ENCODE data around the gene SVOPL. TPM values are rescaled to one million over a fixed set of nuclear protein-coding genes. Genes with fewer than 3 reads are reported as not detected.

The SVOPL gene
- total and polyA plus RNA-seq, 2 experiments from 2014 or later = 2.3 to 4.5 TPM

- no peak for DNase-seq (ENCODE audit: low read depth in 1 of 2, low spot score in 1 of 2)
- TF ChIP-seq, protein P1, sequence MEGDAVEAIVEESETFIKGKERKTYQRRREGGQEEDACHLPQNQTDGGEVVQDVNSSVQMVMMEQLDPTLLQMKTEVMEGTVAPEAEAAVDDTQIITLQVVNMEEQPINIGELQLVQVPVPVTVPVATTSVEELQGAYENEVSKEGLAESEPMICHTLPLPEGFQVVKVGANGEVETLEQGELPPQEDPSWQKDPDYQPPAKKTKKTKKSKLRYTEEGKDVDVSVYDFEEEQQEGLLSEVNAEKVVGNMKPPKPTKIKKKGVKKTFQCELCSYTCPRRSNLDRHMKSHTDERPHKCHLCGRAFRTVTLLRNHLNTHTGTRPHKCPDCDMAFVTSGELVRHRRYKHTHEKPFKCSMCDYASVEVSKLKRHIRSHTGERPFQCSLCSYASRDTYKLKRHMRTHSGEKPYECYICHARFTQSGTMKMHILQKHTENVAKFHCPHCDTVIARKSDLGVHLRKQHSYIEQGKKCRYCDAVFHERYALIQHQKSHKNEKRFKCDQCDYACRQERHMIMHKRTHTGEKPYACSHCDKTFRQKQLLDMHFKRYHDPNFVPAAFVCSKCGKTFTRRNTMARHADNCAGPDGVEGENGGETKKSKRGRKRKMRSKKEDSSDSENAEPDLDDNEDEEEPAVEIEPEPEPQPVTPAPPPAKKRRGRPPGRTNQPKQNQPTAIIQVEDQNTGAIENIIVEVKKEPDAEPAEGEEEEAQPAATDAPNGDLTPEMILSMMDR (IDR thresholded peaks at IDR 0.05; ENCODE audit: low read depth, low read length) = no peak
- H3K9me3 ChIP-seq (ENCODE audit: low read depth) = no peaks in the 10 kb centered on the region
- peaks cover 87% of the 10 kb centered on the region for H3K36me3 ChIP-seq
- no peak overlapping the region for H3K27ac ChIP-seq
- no peaks in the 10 kb centered on the region for H3K27me3 ChIP-seq
- H3K4me3 ChIP-seq = no peak overlapping the region
- H3K4me1 ChIP-seq (ENCODE audit: low read depth) = no peaks in the 10 kb centered on the region
Observed at GRCh38 chr7:138555684-138556083, 145.5 kb downstream of the SVOPL start.

- DNase-seq (ENCODE audit: low read depth in 1 of 2, low spot score in 1 of 2) = no peak
- H3K9me3 ChIP-seq (ENCODE audit: low read depth) = no peaks in the 10 kb centered on the region
Observed at GRCh38 chr7:138554674-138555073, 146.5 kb downstream of the SVOPL start.

GRCh38 chr7:138553805-138554204 lies 147.4 kb downstream of the SVOPL start:
- Histone ChIP-seq H3K27ac (peak overlapping the region; percentile 15), H3K27me3 (no peaks in the 10 kb centered on the region), H3K9me3 (ENCODE audit: low read depth) (no peaks in the 10 kb centered on the region), H3K36me3 (peaks cover 80% of the 10 kb centered on the region), H3K4me1 (ENCODE audit: low read depth) (no peaks in the 10 kb centered on the region), H3K4me3 (no peak overlapping the region)
- TF ChIP-seq, protein P1 (IDR thresholded peaks at IDR 0.05; ENCODE audit: low read depth, low read length) = no peak
- no peak for DNase-seq (ENCODE audit: low read depth in 1 of 2, low spot score in 1 of 2)

More at GRCh38 chr7:138554674-138555073, 146.5 kb downstream of the SVOPL start:
- Histone ChIP-seq H3K4me3 (no peak overlapping the region), H3K27ac (no peak overlapping the region), H3K4me1 (ENCODE audit: low read depth) (no peaks in the 10 kb centered on the region), H3K36me3 (peaks cover 78% of the 10 kb centered on the region), H3K27me3 (no peaks in the 10 kb centered on the region)
- TF ChIP-seq, protein P1 (IDR thresholded peaks at IDR 0.05; ENCODE audit: low read depth, low read length) = no peak

- H3K36me3 ChIP-seq = peaks cover 77% of the 10 kb centered on the region
- H3K9me3 ChIP-seq (ENCODE audit: low read depth) = no peaks in the 10 kb centered on the region
- TF ChIP-seq, protein P1 (IDR thresholded peaks at IDR 0.05; ENCODE audit: low read depth, low read length) = no peak
- no peak overlapping the region for H3K4me3 ChIP-seq
- H3K4me1 ChIP-seq (ENCODE audit: low read depth) = no peaks in the 10 kb centered on the region
- no peak for DNase-seq (ENCODE audit: low read depth in 1 of 2, low spot score in 1 of 2)
- no peak overlapping the region for H3K27ac ChIP-seq
- no peaks in the 10 kb centered on the region for H3K27me3 ChIP-seq
Observed at GRCh38 chr7:138551102-138551501, 150.1 kb downstream of the SVOPL start.

DNA sequence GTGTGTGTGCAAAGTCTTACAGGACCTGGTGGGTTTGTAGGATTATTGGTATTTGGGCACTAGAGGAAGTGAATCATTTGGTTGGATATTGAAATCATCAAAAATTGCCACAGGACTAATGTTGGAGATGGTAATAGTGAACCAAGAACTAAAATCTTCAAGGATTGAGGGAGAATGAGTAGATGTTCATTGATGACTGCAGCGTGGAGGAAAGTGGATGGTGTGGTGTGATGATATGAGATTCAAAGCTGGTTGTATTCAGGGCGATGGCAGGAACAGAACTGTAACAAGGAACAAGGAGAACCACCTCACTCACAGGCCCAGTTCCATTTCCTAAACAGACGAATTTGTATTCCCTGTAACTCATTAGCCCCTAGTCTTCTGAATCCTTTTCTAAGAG lies 150.8 kb downstream of the SVOPL start:
- peaks cover 79% of the 10 kb centered on the region for H3K36me3 ChIP-seq
- H3K4me3 ChIP-seq = no peak overlapping the region
- TF ChIP-seq, protein P1 (IDR thresholded peaks at IDR 0.05; ENCODE audit: low read depth, low read length) = no peak
- no peaks in the 10 kb centered on the region for H3K9me3 ChIP-seq (ENCODE audit: low read depth)
- H3K27me3 ChIP-seq = no peaks in the 10 kb centered on the region
- H3K4me1 ChIP-seq (ENCODE audit: low read depth) = no peaks in the 10 kb centered on the region
- no peak for DNase-seq (ENCODE audit: low read depth in 1 of 2, low spot score in 1 of 2)
- H3K27ac ChIP-seq = peak overlapping the region; percentile 56

DNA sequence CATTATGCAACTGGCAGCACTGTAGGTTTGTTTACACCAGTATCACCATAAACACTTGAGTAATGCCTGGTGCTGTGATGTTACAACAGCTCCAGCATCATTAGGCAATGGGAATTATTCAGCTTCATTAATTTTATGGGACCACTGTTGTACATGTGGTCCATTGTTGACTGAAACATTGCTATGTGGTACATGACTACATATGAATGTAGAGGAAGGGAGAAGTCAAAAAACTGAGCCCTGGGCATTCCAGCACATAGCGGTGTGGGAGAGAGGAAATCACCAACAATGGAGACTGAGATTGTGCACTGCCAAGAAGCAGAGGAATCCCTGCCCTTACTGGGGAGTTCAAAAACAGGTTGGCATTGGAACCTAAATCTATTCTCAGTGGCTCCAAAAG lies 152.1 kb downstream of the SVOPL start:
- Histone ChIP-seq H3K27me3 (no peaks in the 10 kb centered on the region), H3K4me1 (ENCODE audit: low read depth) (no peaks in the 10 kb centered on the region), H3K9me3 (ENCODE audit: low read depth) (no peaks in the 10 kb centered on the region), H3K27ac (peak overlapping the region; percentile 38), H3K4me3 (no peak overlapping the region), H3K36me3 (peaks cover 80% of the 10 kb centered on the region)
- no peak for DNase-seq (ENCODE audit: low read depth in 1 of 2, low spot score in 1 of 2)
- TF ChIP-seq, protein P1 (IDR thresholded peaks at IDR 0.05; ENCODE audit: low read depth, low read length) = no peak

All from cardiac muscle cell (in vitro differentiated cells and primary cell).